ENCODE results near the gene LGALSL.

The LGALSL gene

DNA sequence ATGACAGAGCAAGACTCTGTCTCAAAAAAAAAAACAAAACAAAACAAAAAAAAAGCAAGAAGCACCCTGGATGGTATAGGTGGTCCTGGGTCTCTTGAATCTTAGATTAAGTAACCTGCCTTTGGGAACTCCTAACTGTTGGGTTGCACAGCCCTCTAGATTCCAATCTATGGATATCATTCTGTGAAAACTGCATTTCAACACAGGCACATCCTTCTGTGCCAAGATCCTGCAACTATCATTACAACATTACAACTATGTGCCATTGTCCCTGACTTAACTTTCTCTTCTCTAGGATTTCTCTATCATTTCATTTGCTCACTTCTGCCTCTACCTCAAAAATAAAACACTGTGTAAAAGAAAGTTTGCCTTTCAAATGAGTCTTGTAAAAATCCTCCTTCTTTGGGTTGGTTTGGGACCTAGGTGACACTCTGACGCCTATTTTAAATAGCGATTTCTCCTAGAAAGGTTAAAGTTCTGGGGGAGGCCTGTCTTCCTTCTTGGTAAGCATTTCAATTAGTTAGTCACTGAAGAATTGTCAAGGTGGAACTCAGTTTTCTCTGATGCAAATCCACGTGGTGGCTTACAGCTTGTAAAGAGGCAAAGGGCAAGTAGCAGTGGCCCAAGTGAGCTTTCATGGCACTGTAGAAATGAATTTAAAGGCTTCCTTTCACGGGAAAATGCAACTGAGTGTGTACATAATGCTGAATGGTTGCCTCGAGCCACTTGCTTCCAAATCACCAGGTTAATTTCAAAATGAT, 9.2 kb downstream of the LGALSL start:
- Histone ChIP-seq H3K36me3 (peaks cover 6% of the 10 kb centered on the region), H3K4me3 (ENCODE audit: low read depth, low read length) (no peak overlapping the region), H3K27me3 (ENCODE audit: insufficient read depth, low read depth, severe bottlenecking) (no peaks in the 10 kb centered on the region), H3K9me3 (ENCODE audit: severe bottlenecking) (no peaks in the 10 kb centered on the region), H3K27ac (no peak overlapping the region)
- DNase-seq = no peak
- TF ChIP-seq, protein P1, sequence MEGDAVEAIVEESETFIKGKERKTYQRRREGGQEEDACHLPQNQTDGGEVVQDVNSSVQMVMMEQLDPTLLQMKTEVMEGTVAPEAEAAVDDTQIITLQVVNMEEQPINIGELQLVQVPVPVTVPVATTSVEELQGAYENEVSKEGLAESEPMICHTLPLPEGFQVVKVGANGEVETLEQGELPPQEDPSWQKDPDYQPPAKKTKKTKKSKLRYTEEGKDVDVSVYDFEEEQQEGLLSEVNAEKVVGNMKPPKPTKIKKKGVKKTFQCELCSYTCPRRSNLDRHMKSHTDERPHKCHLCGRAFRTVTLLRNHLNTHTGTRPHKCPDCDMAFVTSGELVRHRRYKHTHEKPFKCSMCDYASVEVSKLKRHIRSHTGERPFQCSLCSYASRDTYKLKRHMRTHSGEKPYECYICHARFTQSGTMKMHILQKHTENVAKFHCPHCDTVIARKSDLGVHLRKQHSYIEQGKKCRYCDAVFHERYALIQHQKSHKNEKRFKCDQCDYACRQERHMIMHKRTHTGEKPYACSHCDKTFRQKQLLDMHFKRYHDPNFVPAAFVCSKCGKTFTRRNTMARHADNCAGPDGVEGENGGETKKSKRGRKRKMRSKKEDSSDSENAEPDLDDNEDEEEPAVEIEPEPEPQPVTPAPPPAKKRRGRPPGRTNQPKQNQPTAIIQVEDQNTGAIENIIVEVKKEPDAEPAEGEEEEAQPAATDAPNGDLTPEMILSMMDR (IDR thresholded peaks at IDR 0.05; ENCODE audit: low read depth, low read length) = no peak

- no peak overlapping the region for H3K4me3 ChIP-seq (ENCODE audit: low read depth, low read length)
- TF ChIP-seq, protein P1 (IDR thresholded peaks at IDR 0.05; ENCODE audit: low read depth, low read length) = no peak
- DNase-seq = no peak
- H3K27ac ChIP-seq = no peak overlapping the region
- H3K36me3 ChIP-seq = no peaks in the 10 kb centered on the region; the same call in 1 of the 2 replicates
- no peaks in the 10 kb centered on the region for H3K9me3 ChIP-seq (ENCODE audit: severe bottlenecking)
- H3K27me3 ChIP-seq (ENCODE audit: insufficient read depth, low read depth, severe bottlenecking) = no peaks in the 10 kb centered on the region
Measured at GRCh38 chr2:64463781-64464180, 9.8 kb downstream of the LGALSL start.

DNA sequence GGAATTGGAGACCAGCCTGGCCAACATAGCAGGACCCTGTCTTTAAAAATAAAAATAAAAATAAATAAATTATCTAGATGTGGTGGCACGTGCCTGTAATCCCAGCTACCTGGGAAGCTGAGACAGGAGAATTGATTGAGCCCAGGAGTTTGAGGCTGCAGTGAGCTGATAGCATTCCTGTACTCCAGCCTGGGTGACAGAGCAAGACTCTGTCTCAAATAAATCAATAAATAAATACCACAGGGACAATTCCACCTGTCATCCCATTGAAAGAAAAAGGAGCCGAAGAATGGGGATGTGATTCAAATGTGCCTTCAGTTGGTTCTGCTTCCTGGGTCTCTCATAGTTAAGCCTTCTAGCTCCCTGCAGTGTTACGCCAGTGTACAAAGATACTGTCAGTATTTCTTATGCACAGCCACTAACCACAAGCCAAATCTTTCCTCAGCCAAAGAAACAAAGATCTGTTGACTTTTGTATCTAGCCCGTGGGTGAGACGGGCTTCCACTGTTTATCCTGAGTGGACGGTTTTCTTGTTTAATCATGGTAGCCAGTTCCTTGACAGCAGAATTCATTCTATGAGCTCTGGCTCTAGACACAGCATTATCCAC, 12.6 kb downstream of the LGALSL start:
- H3K4me3 ChIP-seq (ENCODE audit: low read depth, low read length) = no peak overlapping the region
- no peaks in the 10 kb centered on the region for H3K9me3 ChIP-seq (ENCODE audit: severe bottlenecking)
- TF ChIP-seq, protein P1 (IDR thresholded peaks at IDR 0.05; ENCODE audit: low read depth, low read length) = no peak
- H3K27me3 ChIP-seq (ENCODE audit: insufficient read depth, low read depth, severe bottlenecking) = no peaks in the 10 kb centered on the region
- no peak overlapping the region for H3K27ac ChIP-seq
- no peak for DNase-seq
- no peaks in the 10 kb centered on the region for H3K36me3 ChIP-seq

- no peaks in the 10 kb centered on the region for H3K36me3 ChIP-seq
- TF ChIP-seq, protein P1 (IDR thresholded peaks at IDR 0.05; ENCODE audit: low read depth, low read length) = no peak
- no peaks in the 10 kb centered on the region for H3K9me3 ChIP-seq (ENCODE audit: severe bottlenecking)
- H3K27ac ChIP-seq = no peak overlapping the region
- no peaks in the 10 kb centered on the region for H3K27me3 ChIP-seq (ENCODE audit: insufficient read depth, low read depth, severe bottlenecking)
- no peak overlapping the region for H3K4me3 ChIP-seq (ENCODE audit: low read depth, low read length)
- no peak for DNase-seq
Measured at GRCh38 chr2:64467096-64467843, 13.3 kb downstream of the LGALSL start.

DNA sequence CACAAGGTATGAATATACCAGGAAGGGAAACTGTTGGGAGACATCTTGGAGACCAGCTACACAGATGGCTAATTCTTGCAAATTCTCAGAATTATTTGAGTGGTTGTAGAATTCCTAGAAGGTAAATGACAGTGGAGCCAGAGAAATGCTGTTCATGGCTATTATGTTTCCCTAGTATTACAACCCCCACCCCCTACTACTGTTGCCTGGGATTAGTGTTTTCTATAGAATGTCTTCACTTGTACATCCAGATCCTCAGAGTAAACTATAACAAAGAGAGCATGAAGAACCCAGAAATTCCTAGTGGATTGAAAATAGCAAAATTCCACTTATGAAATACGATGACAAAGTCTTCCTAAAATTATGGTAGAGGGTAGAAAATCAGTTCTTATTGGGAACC, 15.3 kb downstream of the LGALSL start:
- Histone ChIP-seq H3K36me3 (no peaks in the 10 kb centered on the region), H3K4me3 (ENCODE audit: low read depth, low read length) (no peak overlapping the region), H3K27me3 (ENCODE audit: insufficient read depth, low read depth, severe bottlenecking) (no peaks in the 10 kb centered on the region), H3K9me3 (ENCODE audit: severe bottlenecking) (no peaks in the 10 kb centered on the region), H3K27ac (no peak overlapping the region)
- no peak for DNase-seq
- TF ChIP-seq, protein P1 (IDR thresholded peaks at IDR 0.05; ENCODE audit: low read depth, low read length) = no peak
